ENCODE measurements around the gene MYO9B. TPM values are rescaled to one million over a fixed set of nuclear protein-coding genes. Genes with fewer than 3 reads are reported as not detected.

MYO9B gene
- polyA plus RNA-seq, 3 donors, result 5.9 to 366 (median 7.5) TPM

- Mint-ChIP-seq H3K4me1 (peaks cover 13% of the 10 kb centered on the region), H3K9me3 (no peaks in the 10 kb centered on the region), H3K27me3 (ENCODE audit: low read depth in 3 of 3) (peaks cover 4 to 13% (median 10%) of the 10 kb centered on the region in 3 donors), H3K27ac (no peak overlapping the region), H3K36me3 (no peaks in the 10 kb centered on the region), H3K4me3 (no peak overlapping the region)
- TF ChIP-seq CTCF (IDR thresholded peaks at IDR 0.05), result no peak
- DNase-seq, result no peak
- no peaks in the 10 kb centered on the region for H3K36me3 ChIP-seq (replicated peaks in 1 of 2; ENCODE audit: control insufficient read depth in 1 of 2, insufficient read depth in 2 of 2, low read length in 2 of 2)
- WGBS (ENCODE audit: insufficient coverage), result 97% methylated on average over 12 of the region's 15 CpGs
- H3K9me3 ChIP-seq (replicated peaks in 1 of 2; ENCODE audit: control insufficient read depth in 1 of 2, insufficient read depth in 1 of 2, low read length in 2 of 2), result no peaks in the 10 kb centered on the region
- no peak overlapping the region for H3K9ac ChIP-seq (ENCODE audit: insufficient read depth, low read length, poor library complexity, severe bottlenecking)
- H3K4me1 ChIP-seq (ENCODE audit: control insufficient read depth in 1 of 2, insufficient read depth in 2 of 2, low read length in 2 of 2), result peaks cover 9 to 15% of the 10 kb centered on the region in 2 donors
- H4K20me1 ChIP-seq (ENCODE audit: insufficient read depth, low read length), result no peaks in the 10 kb centered on the region
- H3K27ac ChIP-seq (ENCODE audit: low read depth in 1 of 2, low read length in 2 of 2), result no peak overlapping the region
- intact Hi-C loops (cut with micrococcal nuclease), result no loop called here
- H3K27me3 ChIP-seq (ENCODE audit: control insufficient read depth in 2 of 2, insufficient read depth in 2 of 2, low read length in 2 of 2), result no peaks in the 10 kb centered on the region
- H3K4me3 ChIP-seq (replicated peaks in 1 of 3; ENCODE audit: low read depth in 2 of 3, low read length in 3 of 3), result no peak overlapping the region
- H3K4me2 ChIP-seq (replicated peaks; ENCODE audit: extremely low read depth, low read length, poor library complexity, severe bottlenecking), result no peak overlapping the region
- H3K79me2 ChIP-seq (ENCODE audit: insufficient read depth, low read length), result no peaks in the 10 kb centered on the region
- H2AFZ ChIP-seq (ENCODE audit: insufficient read depth, low read depth, low read length, poor library complexity, severe bottlenecking), result no peak overlapping the region
Measured at GRCh38 chr19:17249887-17250548, 174.4 kb downstream of the MYO9B start.

DNA sequence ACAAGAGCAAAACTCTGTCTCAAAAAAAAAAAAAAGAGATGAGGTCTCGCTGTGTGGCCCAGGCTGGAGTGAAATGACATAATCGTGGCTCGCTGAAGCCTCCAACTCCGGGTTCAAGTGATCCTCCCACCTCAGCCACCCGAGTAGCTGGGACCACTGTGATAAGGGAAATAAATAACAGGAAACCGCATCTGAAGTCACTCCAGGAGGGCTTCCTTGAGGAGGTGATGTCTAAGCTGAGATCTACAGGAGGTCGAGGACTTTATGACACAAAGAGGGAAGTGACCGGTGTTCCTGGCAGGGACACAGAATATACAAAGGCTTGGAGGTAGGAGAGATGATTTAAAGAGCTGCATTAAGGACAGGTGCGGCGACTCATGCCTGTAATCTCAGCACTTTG is 179.1 kb downstream of the MYO9B start:
- TF ChIP-seq CTCF (IDR thresholded peaks at IDR 0.05), result no peak
- H3K36me3 ChIP-seq (replicated peaks in 1 of 2; ENCODE audit: control insufficient read depth in 1 of 2, insufficient read depth in 2 of 2, low read length in 2 of 2), result no peaks in the 10 kb centered on the region
- no peaks in the 10 kb centered on the region for H3K4me1 ChIP-seq (ENCODE audit: control insufficient read depth in 1 of 2, insufficient read depth in 2 of 2, low read length in 2 of 2)
- Mint-ChIP-seq H3K27ac (no peak overlapping the region), H3K27me3 (ENCODE audit: low read depth in 3 of 3) (peaks cover 2 to 8% (median 5%) of the 10 kb centered on the region in 3 donors), H3K36me3 (no peaks in the 10 kb centered on the region), H3K9me3 (peaks cover 0 to 2% (median 0%) of the 10 kb centered on the region in 7 donors), H3K4me1 (no peaks in the 10 kb centered on the region), H3K4me3 (no peak overlapping the region)
- no peak overlapping the region for H3K4me2 ChIP-seq (replicated peaks; ENCODE audit: extremely low read depth, low read length, poor library complexity, severe bottlenecking)
- no peaks in the 10 kb centered on the region for H4K20me1 ChIP-seq (ENCODE audit: insufficient read depth, low read length)
- intact Hi-C loops (cut with micrococcal nuclease), result no loop called here
- H3K27ac ChIP-seq (ENCODE audit: low read depth in 1 of 2, low read length in 2 of 2), result no peak overlapping the region
- WGBS (ENCODE audit: insufficient coverage), result 59% methylated on average over 2 of the region's 10 CpGs
- no peaks in the 10 kb centered on the region for H3K27me3 ChIP-seq (ENCODE audit: control insufficient read depth in 2 of 2, insufficient read depth in 2 of 2, low read length in 2 of 2)
- H3K4me3 ChIP-seq (replicated peaks in 1 of 3; ENCODE audit: low read depth in 2 of 3, low read length in 3 of 3), result no peak overlapping the region
- no peak overlapping the region for H3K9ac ChIP-seq (ENCODE audit: insufficient read depth, low read length, poor library complexity, severe bottlenecking)
- H3K79me2 ChIP-seq (ENCODE audit: insufficient read depth, low read length), result no peaks in the 10 kb centered on the region
- no peaks in the 10 kb centered on the region for H3K9me3 ChIP-seq (replicated peaks in 1 of 2; ENCODE audit: control insufficient read depth in 1 of 2, insufficient read depth in 1 of 2, low read length in 2 of 2)
- H2AFZ ChIP-seq (ENCODE audit: insufficient read depth, low read depth, low read length, poor library complexity, severe bottlenecking), result no peak overlapping the region
- DNase-seq, result no peak

Data from CD14-positive monocyte (primary cell).